Coronary artery (tissue), 2 donors: ENCODE measurements around the gene AGBL4.

ENCODE experiments used
- DNase-seq: peaks from one replicate; pipeline ENCODE4 v3.0.0-alpha.2; 2017; ENCODE audit warnings: low spot score
- H3K27ac ChIP-seq, 2 donors: fragments of 200-600 bp; sonication (generic); one replicate each; pipeline ENCODE4 v1.5.1; 2016 to 2019
- H3K4me3 ChIP-seq: fragments of 200-600 bp; sonication (generic); 2 replicates; pipeline ENCODE4 v1.5.1; 2016; ENCODE audit warnings: mild to moderate bottlenecking, moderate library complexity
- CTCF ChIP-seq: fragments of 200-600 bp; sonication (generic); IDR thresholded peaks from one replicate; pipeline ENCODE4 v1.5.1; 2019; ENCODE audit warnings: antibody characterized with exemption

AGBL4 gene

GRCh38 chr1:48673332-48674105 is 1350.2 kb downstream of the AGBL4 start:
- Histone ChIP-seq H3K27ac (no peak overlapping the region), H3K4me3 (no peak overlapping the region)
- no peak for TF ChIP-seq CTCF
- no peak for DNase-seq

DNA sequence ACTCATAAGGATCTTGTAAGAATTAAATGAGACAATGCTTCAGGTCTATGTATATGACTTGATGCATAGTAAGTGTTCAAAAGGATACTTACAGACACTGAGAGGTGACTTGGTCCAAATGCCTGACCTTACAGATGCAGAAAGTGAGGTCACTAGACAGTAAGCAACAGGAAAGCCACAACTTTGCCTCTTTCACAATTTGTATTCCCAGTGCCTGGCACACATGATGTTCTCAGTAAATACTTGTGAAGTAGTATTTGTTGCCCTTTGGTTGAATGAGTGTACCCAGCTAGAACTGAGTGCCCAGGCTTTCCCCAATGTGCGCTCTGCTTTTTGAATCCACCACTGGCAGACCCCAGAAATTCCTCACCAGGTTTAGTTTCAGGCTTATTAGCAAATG is 1352.2 kb downstream of the AGBL4 start:
- Histone ChIP-seq H3K27ac (no peak overlapping the region), H3K4me3 (no peak overlapping the region)
- no peak for DNase-seq
- TF ChIP-seq CTCF = no peak

DNA sequence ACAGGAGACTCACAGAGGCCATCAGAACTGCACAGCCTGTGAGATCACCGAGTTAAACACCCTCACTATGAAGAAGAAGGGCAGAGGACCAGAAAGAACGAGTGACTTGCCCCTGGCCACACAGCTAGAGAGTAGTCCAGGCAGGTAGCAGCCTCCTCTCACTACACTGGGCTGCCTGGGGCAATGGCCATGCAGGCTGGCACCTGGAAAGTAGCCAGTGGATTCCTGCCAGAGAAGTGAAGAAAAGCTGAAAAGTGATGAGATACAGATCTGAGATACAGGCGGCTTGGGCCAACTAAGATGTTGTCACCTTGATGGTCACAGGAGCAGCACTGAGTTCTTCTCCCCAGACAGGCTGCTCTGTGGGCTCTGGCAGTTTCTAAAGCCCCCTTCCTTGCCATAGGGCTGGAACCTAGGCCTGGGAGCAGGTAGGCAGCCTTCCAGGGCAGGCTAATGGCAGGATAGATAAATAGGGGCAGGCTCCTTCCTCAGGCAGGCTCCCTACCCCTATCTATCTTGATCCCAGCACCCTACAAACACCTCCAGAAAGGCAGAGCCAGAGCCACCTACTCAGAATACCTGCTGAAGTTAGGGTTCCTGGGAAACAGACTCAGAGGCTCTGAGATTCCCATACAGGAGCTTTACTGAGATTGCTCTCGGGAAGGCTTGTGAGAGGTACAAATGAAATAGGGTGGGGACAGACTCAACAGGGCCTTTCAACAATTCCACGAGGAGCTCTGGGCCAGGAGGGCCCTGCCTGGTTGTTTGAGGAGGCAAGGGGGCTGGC is 1353.3 kb downstream of the AGBL4 start:
- Histone ChIP-seq H3K4me3 (no peak overlapping the region), H3K27ac (no peak overlapping the region)
- DNase-seq = no peak
- TF ChIP-seq CTCF = no peak

- no peak overlapping the region for H3K27ac ChIP-seq
- no peak overlapping the region for H3K4me3 ChIP-seq
- no peak for TF ChIP-seq CTCF
- DNase-seq = no peak
Measured at GRCh38 chr1:48668339-48668738, 1355.4 kb downstream of the AGBL4 start.

DNA sequence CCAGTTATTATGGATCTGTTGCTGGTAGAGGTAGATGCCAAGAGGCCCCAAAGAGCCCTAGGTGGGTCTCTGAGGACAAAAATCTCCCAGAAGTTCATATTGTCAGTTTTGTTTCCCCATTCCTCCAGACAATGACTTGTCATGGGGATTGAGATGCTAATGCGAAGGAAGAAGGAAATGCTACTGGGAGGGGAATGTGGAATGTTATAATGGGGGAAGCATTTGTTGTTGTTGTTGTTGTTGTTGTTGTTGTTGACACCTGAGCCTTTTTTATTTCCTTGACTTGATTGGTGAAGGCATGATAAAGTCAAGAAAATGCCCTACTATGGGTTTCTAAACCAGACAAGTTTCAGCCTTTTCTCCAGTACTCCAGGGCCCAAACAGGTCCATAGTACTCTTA is 1356.0 kb downstream of the AGBL4 start:
- Histone ChIP-seq H3K27ac (no peak overlapping the region), H3K4me3 (no peak overlapping the region)
- TF ChIP-seq CTCF = no peak
- no peak for DNase-seq

DNA sequence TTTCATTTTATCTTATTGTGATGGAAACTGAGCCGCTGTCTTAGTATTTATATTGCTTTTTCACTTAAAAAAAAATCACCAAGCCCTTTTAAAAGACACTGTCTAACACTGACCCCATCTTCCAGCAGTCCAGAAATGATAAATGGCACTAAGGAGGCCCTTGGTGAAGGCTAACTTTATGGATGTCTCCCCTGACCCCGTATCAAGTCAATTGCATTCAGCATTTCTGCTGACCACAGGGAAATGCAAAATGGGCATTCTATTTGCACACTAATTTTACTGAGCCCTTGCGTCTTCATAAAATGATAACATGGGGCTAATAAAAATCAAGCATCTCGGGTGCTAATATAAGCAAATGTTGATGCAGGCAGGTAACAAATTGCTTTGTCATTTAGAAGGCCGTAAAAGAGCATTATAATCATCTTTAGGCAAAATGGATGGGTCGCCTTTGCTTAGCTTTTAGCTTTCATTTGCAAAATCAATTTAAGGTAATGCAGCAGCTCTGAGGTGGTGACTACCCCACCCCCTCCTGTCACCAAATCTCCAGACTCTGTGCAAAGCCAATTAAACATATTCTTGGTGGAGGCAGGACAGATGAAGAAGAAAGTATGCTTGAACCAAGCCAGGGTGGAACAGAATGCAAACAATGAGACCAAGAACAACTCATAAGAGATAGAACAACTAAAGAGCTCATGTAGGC is 1357.9 kb downstream of the AGBL4 start:
- Histone ChIP-seq H3K4me3 (no peak overlapping the region), H3K27ac (no peak overlapping the region)
- DNase-seq = no peak
- TF ChIP-seq CTCF = no peak
